Spinal cord (tissue), 10 donors: ENCODE measurements around the gene GSAP. TPM values are rescaled to one million over a fixed set of nuclear protein-coding genes. Genes with fewer than 3 reads are reported as not detected.
A peak's percentile ranks its signal among the peaks of the same experiment; 100 is the strongest.

ENCODE experiments used
- DNase-seq, 6 donors: peaks; one replicate each; pipeline versions ENCODE4 v3.0.0 to v3.0.0-alpha.2; 2013 to 2015; ENCODE audit warnings: low spot score in 6 of 6, low read depth in 4 of 6
- H3K27ac ChIP-seq: one replicate; pipeline ENCODE4 v1.5.1; 2013; ENCODE audit warnings: low read depth, low read length, control low read depth
- H3K27me3 ChIP-seq: one replicate; pipeline ENCODE4 v1.6.1; 2013; ENCODE audit warnings: low read length; ENCODE audit not compliant: control insufficient read depth, insufficient read depth
- H3K36me3 ChIP-seq: one replicate; pipeline ENCODE4 v1.6.1; 2013; ENCODE audit warnings: low read length; ENCODE audit not compliant: control insufficient read depth, insufficient read depth
- H3K4me1 ChIP-seq: one replicate; pipeline ENCODE4 v1.6.1; 2013; ENCODE audit warnings: low read length; ENCODE audit not compliant: control insufficient read depth, insufficient read depth
- H3K4me3 ChIP-seq: one replicate; pipeline ENCODE4 v1.5.1; 2013; ENCODE audit warnings: low read depth, low read length, control low read depth
- H3K9me3 ChIP-seq: one replicate; pipeline ENCODE4 v1.6.1; 2013; ENCODE audit warnings: low read length; ENCODE audit not compliant: control insufficient read depth, insufficient read depth
- WGBS: methylation state at CpG from one replicate; pipeline ENCODE4 v1.1.5; 2013; ENCODE audit warnings: missing lambda C conversion rate; ENCODE audit not compliant: insufficient coverage; 5-methylcytosine and 5-hydroxymethylcytosine counted together
- polyA plus RNA-seq, 2 donors: library from polyadenylated mRNA; unstranded; fragments of 120-200 nt; gene quantifications; one replicate each; pipeline ENCODE4 v1.2.1, GENCODE V29; 2013; ENCODE audit not compliant: insufficient read length in 2 of 2
- total RNA-seq, 2 donors: library from RNA; depleted of rRNA in 1 of 2; stranded (reverse); fragments of 120-200 nt in 1 of 2; fragments of >200 nt in 1 of 2; gene quantifications; one replicate each; pipeline versions ENCODE4 v1.2.3 to v1.2.4, GENCODE V29; 2013 to 2014
- donor health status: healthy.

GSAP gene
- total and polyA plus RNA-seq, 4 donors = 11.2 to 18.4 (median 14.7) TPM

GRCh38 chr7:77401002-77401401 lies 15.1 kb downstream of the GSAP start:
- no CpG with 5 or more reads among the region's 2 CpGs for WGBS

GRCh38 chr7:77399816-77400215 lies 16.3 kb downstream of the GSAP start:
- no CpG with 5 or more reads among the region's 2 CpGs for WGBS
- DNase-seq = no peak
- no peak overlapping the region for H3K27ac ChIP-seq

More at GRCh38 chr7:77401002-77401401, 15.1 kb downstream of the GSAP start:
- DNase-seq = no peak
- Histone ChIP-seq H3K27me3 (no peaks in the 10 kb centered on the region), H3K9me3 (no peaks in the 10 kb centered on the region), H3K36me3 (no peaks in the 10 kb centered on the region), H3K4me3 (no peak overlapping the region), H3K27ac (no peak overlapping the region), H3K4me1 (no peaks in the 10 kb centered on the region)

GRCh38 chr7:77396894-77397547 lies 19.1 kb downstream of the GSAP start:
- DNase-seq = no peak
- Histone ChIP-seq H3K36me3 (no peaks in the 10 kb centered on the region), H3K27me3 (no peaks in the 10 kb centered on the region), H3K27ac (no peak overlapping the region), H3K4me3 (no peak overlapping the region), H3K4me1 (no peaks in the 10 kb centered on the region), H3K9me3 (no peaks in the 10 kb centered on the region)
- no CpG with 5 or more reads among the region's 2 CpGs for WGBS

More at GRCh38 chr7:77399816-77400215, 16.3 kb downstream of the GSAP start:
- Histone ChIP-seq H3K9me3 (no peaks in the 10 kb centered on the region), H3K27me3 (no peaks in the 10 kb centered on the region), H3K4me1 (no peaks in the 10 kb centered on the region), H3K36me3 (no peaks in the 10 kb centered on the region), H3K4me3 (no peak overlapping the region)

DNA sequence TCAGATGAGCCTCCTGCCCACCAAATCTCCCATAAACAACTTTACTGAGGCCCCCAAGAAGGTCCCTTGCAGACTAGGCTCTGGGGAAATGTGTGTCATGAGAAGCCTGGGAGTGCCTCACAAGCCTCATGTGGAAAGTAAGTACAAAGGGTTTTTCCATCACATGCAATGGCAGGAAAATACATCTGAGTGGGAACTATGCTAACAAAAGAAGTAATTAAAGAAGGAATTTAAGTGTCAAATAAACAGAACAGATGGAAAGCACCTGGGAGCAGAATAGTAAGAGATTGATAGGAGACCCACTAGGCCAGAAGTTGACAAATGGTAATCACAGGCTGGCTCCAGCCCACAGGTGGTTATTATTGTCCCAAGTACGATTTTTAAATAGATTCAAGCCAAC lies 20.5 kb downstream of the GSAP start:
- Histone ChIP-seq H3K36me3 (no peaks in the 10 kb centered on the region), H3K4me1 (no peaks in the 10 kb centered on the region), H3K9me3 (no peaks in the 10 kb centered on the region), H3K27me3 (no peaks in the 10 kb centered on the region), H3K4me3 (no peak overlapping the region), H3K27ac (no peak overlapping the region)
- DNase-seq = no peak
- no CpG with 5 or more reads among the region's 1 CpG for WGBS

GRCh38 chr7:77393954-77394353 lies 22.2 kb downstream of the GSAP start:
- 97% methylated on average over 6 of the region's 6 CpGs for WGBS
- DNase-seq = no peak

GRCh38 chr7:77393261-77393660 lies 22.9 kb downstream of the GSAP start:
- 97% methylated on average over 2 of the region's 5 CpGs for WGBS
- Histone ChIP-seq H3K4me1 (no peaks in the 10 kb centered on the region), H3K36me3 (no peaks in the 10 kb centered on the region)

More at GRCh38 chr7:77393954-77394353, 22.2 kb downstream of the GSAP start:
- no peaks in the 10 kb centered on the region for H3K36me3 ChIP-seq
- H3K27ac ChIP-seq = no peak overlapping the region
- H3K27me3 ChIP-seq = no peaks in the 10 kb centered on the region
- H3K4me3 ChIP-seq = no peak overlapping the region
- no peaks in the 10 kb centered on the region for H3K4me1 ChIP-seq
- H3K9me3 ChIP-seq = no peaks in the 10 kb centered on the region

GRCh38 chr7:77391230-77391629 lies 24.9 kb downstream of the GSAP start:
- H3K27me3 ChIP-seq = no peaks in the 10 kb centered on the region
- WGBS = 91% methylated on average over 1 of the region's 2 CpGs
- DNase-seq = no peak
- no peaks in the 10 kb centered on the region for H3K4me1 ChIP-seq
- no peak overlapping the region for H3K27ac ChIP-seq
- no peak overlapping the region for H3K4me3 ChIP-seq
- no peaks in the 10 kb centered on the region for H3K9me3 ChIP-seq
- no peaks in the 10 kb centered on the region for H3K36me3 ChIP-seq

More at GRCh38 chr7:77393261-77393660, 22.9 kb downstream of the GSAP start:
- DNase-seq = no peak
- Histone ChIP-seq H3K4me3 (no peak overlapping the region), H3K27me3 (no peaks in the 10 kb centered on the region), H3K27ac (no peak overlapping the region), H3K9me3 (no peaks in the 10 kb centered on the region)

- WGBS = no CpG with 5 or more reads among the region's 5 CpGs
Measured at GRCh38 chr7:77388055-77388641, 28.0 kb downstream of the GSAP start.

DNA sequence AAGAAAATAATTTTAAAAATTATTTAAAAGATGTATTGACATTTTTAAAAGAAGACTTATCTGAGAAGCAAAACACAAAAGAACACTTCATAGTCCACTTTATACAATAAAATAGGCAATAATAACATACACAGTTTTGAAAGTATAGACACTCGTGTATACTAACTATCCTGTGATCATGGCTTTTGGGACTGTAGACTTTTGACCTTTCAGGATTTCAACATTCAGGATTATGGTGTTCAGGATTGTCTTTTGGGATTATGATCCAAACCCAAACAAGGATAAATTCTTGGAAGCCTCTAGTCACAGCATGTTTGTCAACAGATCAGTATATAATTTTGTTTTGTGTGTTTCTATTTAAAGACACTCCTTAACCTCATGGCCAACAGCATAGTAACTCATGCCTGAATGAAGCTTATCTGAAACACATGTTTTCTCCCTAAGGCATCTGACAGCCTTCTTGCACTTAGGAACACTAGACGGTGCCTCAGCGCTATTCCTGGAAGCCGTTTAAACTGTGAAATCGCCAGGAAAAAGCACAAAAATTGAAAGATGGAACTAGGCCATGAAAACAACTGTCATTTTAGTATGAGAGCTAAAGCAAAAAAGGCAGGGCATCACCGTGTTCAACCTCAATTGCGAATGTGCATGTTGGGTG lies 29.9 kb downstream of the GSAP start:
- peak in 1 of 6 donors; percentile 43 for DNase-seq
- H3K27ac ChIP-seq = no peak overlapping the region
- 60% methylated on average over 4 of the region's 7 CpGs for WGBS
- no peaks in the 10 kb centered on the region for H3K4me1 ChIP-seq
- no peaks in the 10 kb centered on the region for H3K27me3 ChIP-seq
- no peak overlapping the region for H3K4me3 ChIP-seq
- H3K36me3 ChIP-seq = no peaks in the 10 kb centered on the region
- H3K9me3 ChIP-seq = no peaks in the 10 kb centered on the region

More at GRCh38 chr7:77388055-77388641, 28.0 kb downstream of the GSAP start:
- Histone ChIP-seq H3K4me3 (no peak overlapping the region), H3K9me3 (no peaks in the 10 kb centered on the region), H3K36me3 (no peaks in the 10 kb centered on the region), H3K27me3 (no peaks in the 10 kb centered on the region), H3K27ac (no peak overlapping the region), H3K4me1 (no peaks in the 10 kb centered on the region)
- peak in 1 of 6 donors; percentile 4 for DNase-seq
